HG02970 (cell line): Measurements from ENCODE around the gene EIF6.

ENCODE experiments used
- ATAC-seq: cut with Tn5 transposase; IDR thresholded peaks from one replicate; pipeline ENCODE4 v1.9.1; 2021; ENCODE audit warnings: mild to moderate bottlenecking, moderate library complexity, moderate number of reproducible peaks; ENCODE audit not compliant: unreplicated experiment, low FRiP score

The EIF6 gene

DNA sequence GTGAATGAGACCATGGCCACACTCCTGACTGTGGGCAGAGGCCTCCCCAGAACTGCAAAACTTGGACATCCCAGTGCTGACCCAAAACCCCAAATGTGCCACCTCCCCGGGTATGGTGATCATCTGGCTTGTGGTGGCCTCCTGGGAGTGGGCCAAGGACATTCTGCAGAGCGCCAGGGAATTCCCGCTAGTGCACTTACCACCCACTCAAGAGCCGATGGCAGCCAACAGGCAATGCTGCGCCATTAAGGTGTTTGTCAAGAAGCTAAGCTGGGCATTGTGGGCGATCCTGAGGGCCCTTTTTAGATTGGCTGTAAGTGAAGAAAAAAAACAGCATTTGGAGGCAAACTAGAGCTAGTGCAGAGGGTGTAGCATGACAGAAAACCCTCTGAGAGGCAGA, 48.7 kb downstream of the EIF6 start:
- no peak for ATAC-seq

DNA sequence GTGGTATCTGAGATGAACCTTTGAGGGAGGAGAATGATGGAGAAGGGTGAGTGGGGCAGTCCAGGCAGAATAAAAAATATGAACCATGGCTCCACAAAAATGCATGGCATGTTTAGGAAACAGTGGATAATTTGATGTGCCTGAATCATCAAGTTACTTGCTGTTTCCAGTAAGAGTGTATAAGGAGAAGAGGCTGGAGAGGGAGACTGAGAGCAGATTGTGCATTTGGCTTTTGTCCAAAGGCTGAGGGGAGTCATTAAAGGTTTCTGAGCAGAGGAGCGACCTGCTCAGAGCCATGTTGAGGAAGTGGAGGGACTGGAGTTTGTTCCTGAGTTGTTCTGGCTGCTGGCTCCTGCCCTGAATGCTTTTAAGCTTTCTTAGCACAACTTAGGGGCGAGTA, 52.0 kb downstream of the EIF6 start:
- no peak for ATAC-seq
